H1 (cell line): ENCODE results near the gene ADCY9. TPM values are rescaled to one million over a fixed set of nuclear protein-coding genes. Genes with fewer than 3 reads are reported as not detected.

Experiments
- CTCF ChIA-PET: fragments of 300-600 bp; sonication (Branson Sonifier 250); formaldehyde crosslinking; loops from one replicate; lab custom pipeline; 2021; ENCODE audit not compliant: partially characterized antibody; lab: Charles Lee
- POLR2A ChIA-PET: fragments of 300-600 bp; sonication (Branson Sonifier 250); formaldehyde crosslinking; loops from one replicate; lab custom pipeline; 2021; ENCODE audit warnings: inconsistent platforms; ENCODE audit not compliant: partially characterized antibody; lab: Charles Lee
- DNase-seq, 2 experiments: peaks; one replicate each; pipeline versions ENCODE4 v3.0.0 to v3.0.0-alpha.2; 2010 to 2022; ENCODE audit warnings: low spot score in 2 of 2, low read depth in 1 of 2, mixed read lengths in 1 of 2
- FAIRE-seq: peaks from 2 replicates; lab custom pipeline; 2011; peaks lifted over from hg19 to GRCh38; lab: Jason Lieb, UNC
- H2AFZ ChIP-seq: 2 replicates; pipeline ENCODE4 v1.8.1; 2012; ENCODE audit warnings: low read length, inconsistent platforms
- H2AK5ac ChIP-seq: 2 replicates; pipeline ENCODE4 v1.6.1; 2013; ENCODE audit warnings: low read depth, low read length
- H2BK120ac ChIP-seq: replicated peaks from 2 replicates; pipeline ENCODE3; 2013; ENCODE audit warnings: low read depth, low read length, inconsistent platforms
- H2BK12ac ChIP-seq: 2 replicates; pipeline ENCODE4 v1.6.1; 2013; ENCODE audit warnings: low read depth, low read length
- H2BK15ac ChIP-seq: 2 replicates; pipeline ENCODE4 v1.6.1; 2013; ENCODE audit warnings: low read length
- H2BK20ac ChIP-seq: 2 replicates; pipeline ENCODE4 v1.6.1; 2013; ENCODE audit warnings: low read length
- H2BK5ac ChIP-seq: 2 replicates; pipeline ENCODE4 v1.6.1; 2013; ENCODE audit warnings: low read depth, low read length
- H3K14ac ChIP-seq: 2 replicates; pipeline ENCODE4 v1.6.1; 2013; ENCODE audit warnings: inconsistent platforms; ENCODE audit not compliant: insufficient read length
- H3K18ac ChIP-seq: 2 replicates; pipeline ENCODE4 v1.6.1; 2013; ENCODE audit warnings: low read length; ENCODE audit errors: extremely low read depth
- H3K23ac ChIP-seq: 2 replicates; pipeline ENCODE4 v1.6.1; 2013; ENCODE audit warnings: inconsistent platforms; ENCODE audit not compliant: insufficient read length
- H3K23me2 ChIP-seq: 2 replicates; pipeline ENCODE4 v1.6.1; 2013; ENCODE audit warnings: low read depth, low read length
- H3K27ac ChIP-seq: 2 replicates; pipeline ENCODE4 v1.6.1; 2011; ENCODE audit warnings: low read depth, low read length, inconsistent platforms
- H3K27me3 ChIP-seq, 4 experiments: replicated peaks in 1 of 4; 1 replicate in 1 of 4; 2 replicates in 3 of 4; pipeline versions ENCODE4 v1.6.1 to v1.8.1; 2011 to 2013; ENCODE audit warnings: low read length in 3 of 4, mild to moderate bottlenecking in 3 of 4, inconsistent platforms in 2 of 4, mixed read lengths in 2 of 4, moderate library complexity in 1 of 4; ENCODE audit not compliant: control insufficient read depth in 3 of 4, insufficient read depth in 3 of 4; ENCODE audit errors: extremely low read depth in 1 of 4
- H3K36me3 ChIP-seq, 4 experiments: 2 replicates each; pipeline versions ENCODE4 v1.6.1 to v1.8.1; 2011 to 2013; ENCODE audit warnings: mild to moderate bottlenecking in 4 of 4, low read length in 3 of 4, moderate library complexity in 2 of 4, control low read depth in 1 of 4, inconsistent platforms in 1 of 4; ENCODE audit not compliant: insufficient read depth in 4 of 4, control insufficient read depth in 2 of 4
- H3K4ac ChIP-seq: replicated peaks from 2 replicates; pipeline ENCODE3; 2013; ENCODE audit warnings: low read length, low read depth, mixed read lengths, inconsistent platforms; ENCODE audit not compliant: insufficient read length
- H3K4me1 ChIP-seq, 4 experiments: replicated peaks in 1 of 4; 1 replicate in 1 of 4; 2 replicates in 3 of 4; pipeline versions ENCODE4 v1.6.1 to v1.8.1; 2011 to 2013; ENCODE audit warnings: low read length in 3 of 4, inconsistent platforms in 2 of 4, mixed read lengths in 1 of 4; ENCODE audit not compliant: insufficient read depth in 4 of 4, control insufficient read depth in 3 of 4
- H3K4me2 ChIP-seq, 2 experiments: 2 replicates each; pipeline versions ENCODE4 v1.6.1 to v1.8.1; 2011 to 2013; ENCODE audit warnings: low read depth in 2 of 2, low read length in 2 of 2, control low read depth in 1 of 2, inconsistent platforms in 1 of 2, mild to moderate bottlenecking in 1 of 2; ENCODE audit not compliant: insufficient read depth in 1 of 2
- H3K4me3 ChIP-seq, 4 experiments: fragments of 200-600, 300-600 bp in 1 of 4; sonication (generic), shearing (Covaris generic), sonication (Bioruptor Twin) in 1 of 4; 2 replicates each; pipeline versions ENCODE4 v1.5.1 to v1.8.1; 2011 to 2016; ENCODE audit warnings: low read length in 4 of 4, low read depth in 3 of 4, control low read depth in 2 of 4, inconsistent platforms in 2 of 4, mild to moderate bottlenecking in 2 of 4, mixed read lengths in 1 of 4, moderate library complexity in 1 of 4; ENCODE audit not compliant: insufficient read depth in 2 of 4; ENCODE audit errors: extremely low read depth in 1 of 4
- H3K56ac ChIP-seq: replicated peaks from 2 replicates; pipeline ENCODE3; 2013; ENCODE audit warnings: low read depth, mild to moderate bottlenecking, mixed read lengths, low read length, inconsistent platforms; ENCODE audit not compliant: insufficient read length
- H3K79me1 ChIP-seq: 2 replicates; pipeline ENCODE4 v1.6.1; 2013; ENCODE audit warnings: low read depth, low read length, control low read depth
- H3K79me2 ChIP-seq, 2 experiments: 2 replicates each; pipeline versions ENCODE4 v1.6.1 to v1.8.1; 2012 to 2013; ENCODE audit warnings: low read length in 2 of 2, mild to moderate bottlenecking in 2 of 2, inconsistent platforms in 1 of 2; ENCODE audit not compliant: insufficient read depth in 2 of 2, control insufficient read depth in 1 of 2
- H3K9ac ChIP-seq, 4 experiments: replicated peaks in 1 of 4; 1 replicate in 1 of 4; 2 replicates in 3 of 4; pipeline versions ENCODE4 v1.6.1 to v1.8.1; 2011 to 2013; ENCODE audit warnings: low read depth in 3 of 4, low read length in 3 of 4, control low read depth in 2 of 4, mild to moderate bottlenecking in 2 of 4, moderate library complexity in 2 of 4, inconsistent platforms in 1 of 4; ENCODE audit errors: extremely low read depth in 1 of 4
- H3K9me3 ChIP-seq, 2 experiments: 2 replicates each; pipeline versions ENCODE4 v1.6.1 to v1.8.1; 2012 to 2013; ENCODE audit warnings: mild to moderate bottlenecking in 2 of 2, moderate library complexity in 2 of 2, control low read depth in 1 of 2, inconsistent platforms in 1 of 2, low read depth in 1 of 2, low read length in 1 of 2, mixed read lengths in 1 of 2; ENCODE audit not compliant: insufficient read depth in 2 of 2
- H4K20me1 ChIP-seq, 2 experiments: replicated peaks in 1 of 2; 2 replicates each; pipeline versions ENCODE3 to v1.8.1; 2011 to 2013; ENCODE audit warnings: inconsistent platforms in 2 of 2, low read length in 2 of 2, mild to moderate bottlenecking in 1 of 2; ENCODE audit not compliant: insufficient read depth in 2 of 2, control insufficient read depth in 1 of 2
- H4K5ac ChIP-seq: 2 replicates; pipeline ENCODE4 v1.6.1; 2013; ENCODE audit warnings: low read length, low read depth, mixed read lengths, inconsistent platforms; ENCODE audit not compliant: insufficient read length
- H4K8ac ChIP-seq: 2 replicates; pipeline ENCODE4 v1.8.0; 2013; ENCODE audit warnings: mild to moderate bottlenecking, moderate library complexity, low read length, inconsistent platforms; ENCODE audit not compliant: insufficient read depth; ENCODE audit errors: extremely low read depth
- H4K91ac ChIP-seq: replicated peaks from 2 replicates; pipeline ENCODE3; 2013; ENCODE audit warnings: low read length, mixed read lengths, inconsistent platforms; ENCODE audit not compliant: insufficient read length
- BCL11A ChIP-seq, 2 experiments: IDR thresholded peaks; one replicate each; pipeline ENCODE4 v1.6.1; 2011; ENCODE audit warnings: low read depth in 2 of 2, low read length in 2 of 2, mild to moderate bottlenecking in 2 of 2
- CTBP2 ChIP-seq: IDR thresholded peaks from 2 replicates; pipeline ENCODE4 v1.7.0; 2011; ENCODE audit warnings: borderline replicate concordance, mild to moderate bottlenecking, moderate library complexity, mixed read lengths, low read length; ENCODE audit not compliant: insufficient read depth, insufficient read length
- E2F6 ChIP-seq: IDR thresholded peaks from 2 replicates; pipeline ENCODE4 v1.6.1; 2012; ENCODE audit warnings: inconsistent platforms
- MAX ChIP-seq: IDR thresholded peaks from 2 replicates; pipeline ENCODE4 v1.6.1; 2012; ENCODE audit warnings: inconsistent platforms
- RAD21 ChIP-seq, 2 experiments: IDR thresholded peaks in 1 of 2; conservative IDR thresholded peaks in 1 of 2; 2 replicates each; pipeline ENCODE4 v1.6.1; 2011; ENCODE audit warnings: low read depth in 2 of 2, low read length in 2 of 2, improper control_type of control experiment in 1 of 2, inconsistent platforms in 1 of 2, mild to moderate bottlenecking in 1 of 2, moderate library complexity in 1 of 2
- RFX5 ChIP-seq: IDR thresholded peaks from 2 replicates; pipeline ENCODE4 v1.6.1; 2011; ENCODE audit warnings: low read depth, low read length, improper control_type of control experiment, borderline replicate concordance
- SP2 ChIP-seq: IDR thresholded peaks from 2 replicates; pipeline ENCODE4 v1.6.1; 2012; ENCODE audit warnings: mild to moderate bottlenecking, low read length, inconsistent platforms
- USF2 ChIP-seq: IDR thresholded peaks from 2 replicates; pipeline ENCODE4 v1.6.1; 2011; ENCODE audit warnings: low read length, improper control_type of control experiment
- WGBS, 2 experiments: shearing (Covaris generic) in 1 of 2; methylation state at CpG; one replicate each; pipeline versions ENCODE4 v1.1.6 to v1.1.7; 2013 to 2015; ENCODE audit warnings: low lambda C conversion rate in 2 of 2, mixed read lengths in 2 of 2, inconsistent platforms in 1 of 2, low coverage in 1 of 2, missing lambda C conversion rate in 1 of 2; ENCODE audit not compliant: insufficient replicate concordance in 2 of 2, insufficient coverage in 1 of 2, insufficient read length in 1 of 2; ENCODE audit errors: extremely low coverage in 1 of 2, missing lambda C conversion rate in 1 of 2; 5-methylcytosine and 5-hydroxymethylcytosine counted together
- polyA plus RNA-seq, 7 experiments: library from polyadenylated mRNA; depleted of rRNA in 3 of 7; stranded (reverse) in 5 of 7; unstranded in 2 of 7; fragments of >200 nt in 5 of 7; fragments of 200-250 nt in 2 of 7; gene quantifications; 1 replicate in 5 of 7; 2 replicates in 1 of 7; 4 replicates in 1 of 7; pipeline versions ENCODE4 v1.2.1 to v1.2.3, GENCODE V29; 2011 to 2013; ENCODE audit warnings: missing spikeins in 2 of 7, mixed read lengths in 2 of 7
- total RNA-seq: library from RNA; stranded (reverse); fragmentation: NEBNext Ultra II Directional; extraction: Animal tissue kit (Norgen Biotek cat#: 25700); gene quantifications from 2 replicates; pipeline ENCODE4 v1.2.1, GENCODE V29; 2021

The ADCY9 gene
- total and polyA plus RNA-seq, 2 of the 8 experiments (the other 6 are each of a cell fraction or from before 2014, with no cell fraction given), result 5.4 to 13.1 TPM

GRCh38 chr16:4082474-4083044 lies 33.7 kb downstream of the ADCY9 start:
- Histone ChIP-seq H4K5ac (no peak overlapping the region), H3K23me2 (no peaks in the 10 kb centered on the region), H3K27ac (no peak overlapping the region), H3K14ac (no peak overlapping the region), H3K36me3 (no peaks in the 10 kb centered on the region), H3K4me1 (peaks cover 0 to 5% (median 3%) of the 10 kb centered on the region in 4 experiments; a peak in 4 of 7 replicates), H2AFZ (no peak overlapping the region), H2AK5ac (no peak overlapping the region), H2BK20ac (no peak overlapping the region), H3K79me2 (no peaks in the 10 kb centered on the region), H3K56ac (no peak overlapping the region), H3K27me3 (no peaks in the 10 kb centered on the region), H2BK12ac (no peak overlapping the region), H3K9ac (no peak overlapping the region), H2BK5ac (peak overlapping the region; percentile 18; the same call in 1 of the 2 replicates), H2BK15ac (no peak overlapping the region), H4K8ac (no peak overlapping the region), H3K18ac (peak overlapping the region; percentile 5; the same call in 1 of the 2 replicates), H3K9me3 (no peaks in the 10 kb centered on the region), H4K20me1 (peaks cover 2% of the 10 kb centered on the region in 2 experiments), H3K4me2 (no peak overlapping the region), H3K23ac (no peak overlapping the region), H3K4me3 (no peak overlapping the region), H3K79me1 (no peaks in the 10 kb centered on the region), H2BK120ac (no peak overlapping the region), H4K91ac (no peak overlapping the region), H3K4ac (no peak overlapping the region)
- POLR2A ChIA-PET, result no interaction called here
- TF ChIP-seq RFX5 (no peak), E2F6 (no peak), BCL11A (IDR thresholded peaks at IDR 0.05; ENCODE audit: low read depth in 2 of 2, low read length in 2 of 2) (no peak), USF2 (no peak), RAD21 (IDR thresholded peaks at IDR 0.05 in 1 of 2, conservative IDR thresholded peaks at IDR 0.05 in 1 of 2; ENCODE audit: low read depth in 2 of 2, low read length in 2 of 2) (no peak), SP2 (no peak), MAX (no peak), CTBP2 (no peak)
- 88% methylated on average over 15 of the region's 15 CpGs; no CpG with 5 or more reads in 1 of the 2 experiments for WGBS, 2 experiments
- CTCF ChIA-PET, result interaction anchor here (0.5 kb wide), 1 partner anchor 161 kb away, joined by 3 read pairs; no protein-coding TSS in a partner anchor
- FAIRE-seq, result no peak
- no peak for DNase-seq
